Astrocyte (in vitro differentiated cells and primary cell): ENCODE measurements around the gene PLCH2.

ENCODE experiments used
- CTCF ChIP-seq: IDR thresholded peaks from 2 replicates; pipeline ENCODE4 v1.5.1; 2011; ENCODE audit warnings: low read depth, mild to moderate bottlenecking, inconsistent platforms, low read length, moderate library complexity; ENCODE audit not compliant: insufficient read depth
- EZH2 ChIP-seq: IDR thresholded peaks from 2 replicates; pipeline ENCODE4 v1.6.1; 2012; ENCODE audit warnings: mild to moderate bottlenecking, low read length, inconsistent platforms; ENCODE audit not compliant: insufficient read depth

- TF ChIP-seq CTCF (no peak), EZH2 (no peak)
Observed at GRCh38 chr1:2552189-2552588, 76.1 kb downstream of the PLCH2 start.
